GM21576 (cell line): ENCODE data around the gene CISH.

ENCODE experiments used
- ATAC-seq: cut with Tn5 transposase; IDR thresholded peaks from one replicate; pipeline ENCODE4 v1.9.1; 2021; ENCODE audit warnings: mild to moderate bottlenecking, moderate library complexity; ENCODE audit not compliant: unreplicated experiment

The CISH gene, protein sequence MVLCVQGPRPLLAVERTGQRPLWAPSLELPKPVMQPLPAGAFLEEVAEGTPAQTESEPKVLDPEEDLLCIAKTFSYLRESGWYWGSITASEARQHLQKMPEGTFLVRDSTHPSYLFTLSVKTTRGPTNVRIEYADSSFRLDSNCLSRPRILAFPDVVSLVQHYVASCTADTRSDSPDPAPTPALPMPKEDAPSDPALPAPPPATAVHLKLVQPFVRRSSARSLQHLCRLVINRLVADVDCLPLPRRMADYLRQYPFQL

DNA sequence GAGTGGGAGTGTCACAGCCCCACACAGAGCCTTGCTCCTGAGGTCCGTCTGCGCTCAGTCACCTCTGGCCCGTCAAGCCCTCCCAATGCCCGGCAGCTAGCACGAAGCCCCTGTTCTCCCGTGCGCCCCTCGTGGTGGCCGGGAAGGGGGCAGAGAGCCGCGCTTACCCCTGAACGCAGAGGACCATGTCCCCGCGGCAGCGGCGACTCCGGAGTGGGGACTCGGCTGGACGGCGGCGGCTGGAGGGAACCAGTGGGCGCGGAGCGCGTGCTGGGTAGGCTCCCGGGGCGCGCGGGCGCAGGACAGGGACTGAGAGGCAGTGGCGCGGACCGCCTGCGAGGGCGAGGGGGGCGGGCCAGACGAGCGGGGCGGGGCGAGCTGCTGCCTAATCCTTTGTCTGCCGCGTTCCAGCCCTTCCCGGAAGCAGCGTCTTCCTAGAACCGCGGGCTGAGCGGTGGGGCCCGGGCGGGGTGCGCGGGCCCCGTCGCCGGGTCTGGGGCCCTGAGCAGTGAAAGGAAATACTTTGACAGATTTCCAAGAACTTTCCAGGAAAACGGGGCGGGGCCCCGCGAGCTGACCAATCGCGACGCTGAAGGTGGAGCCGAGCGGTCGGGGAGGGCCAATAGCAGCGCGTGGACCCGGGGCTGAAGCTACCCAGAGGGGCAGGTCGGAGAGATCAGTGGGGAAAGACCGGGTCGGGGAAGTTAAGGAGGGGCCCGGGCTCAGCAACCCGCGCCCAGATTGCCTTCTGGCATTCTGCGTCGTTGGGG lies at the start of gene CISH:
TSS of gene CISH (minus strand) at position 311 of the 770 bp plus-strand sequence. CDS start at position 187, 124 bp downstream.
- peak; percentile 68 for ATAC-seq

DNA sequence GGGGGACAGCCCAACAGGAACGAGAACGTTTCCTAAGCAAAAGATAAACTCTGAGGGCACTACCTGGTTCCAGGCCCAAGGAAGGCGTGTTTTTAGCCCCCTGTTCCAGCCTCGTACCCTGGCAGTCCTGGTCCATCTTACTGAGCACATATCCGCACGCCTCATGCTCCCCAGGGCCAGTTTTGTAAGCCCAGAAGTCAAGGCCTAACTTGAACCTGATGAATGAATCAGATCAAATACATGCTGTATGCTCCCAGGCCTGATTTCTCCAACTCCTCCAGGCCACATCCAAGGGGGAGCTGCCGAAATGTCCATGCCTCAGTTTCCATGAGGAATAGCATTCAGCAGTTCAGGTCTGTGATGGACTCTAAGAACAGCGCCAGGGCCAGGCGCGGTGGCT lies 48.8 kb upstream of the CISH start:
- ATAC-seq, result no peak

DNA sequence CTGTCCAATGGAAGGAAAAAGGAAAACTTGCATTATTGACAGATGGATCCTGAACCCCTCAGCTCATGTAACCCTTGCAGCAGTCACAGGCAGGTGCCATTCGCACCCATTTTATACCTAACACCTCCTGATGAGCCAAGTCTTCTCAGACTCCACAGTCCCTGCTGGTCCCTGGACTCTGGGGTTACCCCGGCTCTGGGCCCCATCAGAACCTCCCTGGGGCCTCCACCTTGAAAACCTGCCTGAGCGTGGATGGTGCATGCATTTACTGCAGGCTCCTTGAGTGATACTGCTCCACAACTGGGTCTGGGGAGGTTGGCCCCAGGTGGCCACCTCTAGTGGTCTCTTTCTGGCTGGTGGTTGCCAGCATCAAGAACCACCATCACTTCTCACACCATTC lies 47.3 kb upstream of the CISH start:
- no peak for ATAC-seq

DNA sequence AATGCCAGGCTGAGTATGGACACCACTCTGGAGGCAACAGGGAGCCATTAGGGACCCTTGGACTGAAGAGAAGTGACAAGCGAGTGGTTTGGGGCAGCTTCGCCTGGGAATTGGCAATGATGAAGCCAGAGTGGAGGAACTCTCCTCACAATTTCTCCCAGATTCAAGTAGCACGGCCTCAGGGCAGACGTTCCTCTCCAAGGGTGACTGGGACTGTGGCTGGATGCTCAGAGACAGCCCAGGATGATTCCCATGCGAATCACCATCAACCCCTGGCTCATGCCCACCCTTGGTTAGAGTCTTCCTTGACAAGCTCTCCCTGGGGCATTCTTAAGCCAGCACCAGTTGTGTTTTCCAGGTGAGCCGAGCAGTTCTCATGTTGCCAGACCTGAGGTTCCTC lies 46.8 kb upstream of the CISH start:
- no peak for ATAC-seq

DNA sequence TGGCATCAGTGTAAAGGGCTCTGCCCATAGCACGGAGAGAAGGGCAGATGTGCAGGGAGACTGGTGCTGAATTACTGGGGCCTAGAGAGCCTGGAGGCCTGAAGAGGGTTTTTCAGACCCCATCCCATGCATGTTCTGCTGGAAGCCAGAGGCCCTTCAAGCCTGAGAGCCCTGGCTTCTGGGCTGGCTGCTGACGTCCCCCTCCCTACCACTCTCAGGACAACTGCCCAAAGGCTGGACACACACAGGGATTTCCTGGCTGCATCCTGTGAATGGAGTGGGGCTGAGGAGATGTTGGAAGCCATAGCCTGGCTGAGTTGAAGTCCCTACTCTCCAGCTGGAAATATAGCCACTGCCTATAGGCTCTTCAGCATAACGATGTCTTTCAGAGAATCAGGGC lies 46.2 kb upstream of the CISH start:
- ATAC-seq, result no peak

DNA sequence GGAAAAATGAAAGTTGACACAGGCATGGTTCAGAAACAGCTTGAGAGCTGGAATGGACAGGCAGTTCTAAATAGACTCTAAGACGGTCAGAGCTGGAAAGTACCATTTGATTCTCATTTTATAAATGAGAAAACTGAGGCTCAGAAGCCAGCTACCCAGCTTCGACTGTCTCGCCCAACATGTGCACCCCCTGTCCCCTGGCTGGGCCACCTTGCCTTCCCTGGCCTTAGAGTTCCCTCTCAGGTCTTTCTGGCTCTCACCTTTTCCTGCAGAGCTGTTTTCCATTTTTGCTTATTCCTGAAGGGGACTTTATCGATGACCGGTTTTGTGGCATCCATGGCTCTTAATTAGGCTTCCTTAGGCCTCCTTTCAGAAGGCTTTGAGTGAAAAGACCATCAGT lies 45.8 kb upstream of the CISH start:
- no peak for ATAC-seq

DNA sequence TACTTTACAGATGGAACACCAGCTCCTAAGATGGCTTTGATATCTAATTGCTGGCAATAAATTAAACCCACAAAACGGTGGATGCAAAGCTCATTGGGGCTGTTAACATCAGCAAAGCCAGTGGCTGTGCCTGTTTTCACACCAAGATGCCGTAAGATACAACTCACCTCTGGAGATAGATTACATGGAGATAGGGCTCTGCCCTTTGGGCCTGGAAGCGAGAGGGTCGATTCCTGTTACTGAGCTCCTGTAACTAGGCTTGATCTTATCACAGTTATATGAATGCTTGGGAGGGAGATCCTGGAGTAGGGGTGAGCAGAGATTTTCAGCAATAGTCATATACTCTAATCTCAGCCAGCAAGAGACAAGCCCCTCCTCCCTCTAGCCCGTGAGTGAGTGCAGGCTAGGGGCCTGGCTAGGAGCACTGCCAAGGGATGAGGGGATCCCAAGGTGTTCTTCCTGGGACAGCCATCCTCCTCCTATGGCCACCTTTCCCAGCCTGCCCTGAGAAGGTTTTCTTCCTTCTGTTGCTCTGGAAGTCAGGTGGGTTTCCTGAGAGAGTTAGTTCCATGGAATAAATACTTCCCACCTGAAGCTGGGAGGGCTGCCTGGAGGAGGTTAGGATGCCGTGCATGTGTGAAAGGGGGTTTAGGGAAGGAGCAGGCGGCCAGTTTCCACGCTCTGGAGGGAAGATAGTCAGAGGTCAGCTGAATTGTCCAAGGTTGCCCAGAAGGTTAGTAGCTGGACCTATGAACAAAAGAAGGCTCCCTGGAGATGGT lies 45.0 kb upstream of the CISH start:
- ATAC-seq, result no peak

DNA sequence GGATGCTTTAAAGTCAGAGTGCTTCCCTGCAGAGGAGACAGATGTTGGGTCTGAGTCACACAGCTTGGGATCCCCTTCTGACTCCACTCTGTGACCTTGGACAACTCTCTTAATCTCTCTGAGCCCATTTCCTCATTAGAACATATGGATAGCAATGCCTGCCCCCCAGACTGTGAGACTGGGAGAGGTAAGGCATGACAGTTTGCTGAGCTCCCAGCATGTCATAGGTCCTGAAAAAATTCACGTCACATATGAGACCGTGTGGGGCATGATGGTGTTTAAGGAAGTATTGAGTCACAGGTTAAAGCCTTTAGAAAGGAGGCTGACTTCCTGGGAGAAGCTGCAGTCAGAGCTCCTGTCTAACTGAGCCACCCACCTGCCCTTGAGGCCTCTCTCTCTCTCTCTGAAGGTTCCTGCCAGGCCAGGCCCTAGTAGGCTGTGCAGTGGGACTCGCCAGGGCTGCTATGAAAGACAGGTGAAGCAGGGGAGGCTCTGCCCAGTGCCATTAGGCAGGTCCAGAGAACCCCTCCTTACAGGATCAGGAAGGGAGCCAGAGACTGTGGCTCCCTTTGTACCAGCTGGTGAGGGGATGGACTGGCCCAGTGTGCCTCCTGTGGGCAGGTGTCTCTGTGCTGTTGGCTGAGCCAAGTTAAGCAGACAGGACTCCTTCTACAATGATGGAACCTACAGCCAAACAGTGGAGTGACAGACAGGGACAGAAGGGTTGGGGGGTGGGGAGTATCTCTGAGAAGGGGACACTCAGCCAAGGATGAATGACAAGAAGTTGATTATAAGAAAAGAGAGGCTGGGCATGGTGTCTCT lies 43.6 kb upstream of the CISH start:
- no peak for ATAC-seq

DNA sequence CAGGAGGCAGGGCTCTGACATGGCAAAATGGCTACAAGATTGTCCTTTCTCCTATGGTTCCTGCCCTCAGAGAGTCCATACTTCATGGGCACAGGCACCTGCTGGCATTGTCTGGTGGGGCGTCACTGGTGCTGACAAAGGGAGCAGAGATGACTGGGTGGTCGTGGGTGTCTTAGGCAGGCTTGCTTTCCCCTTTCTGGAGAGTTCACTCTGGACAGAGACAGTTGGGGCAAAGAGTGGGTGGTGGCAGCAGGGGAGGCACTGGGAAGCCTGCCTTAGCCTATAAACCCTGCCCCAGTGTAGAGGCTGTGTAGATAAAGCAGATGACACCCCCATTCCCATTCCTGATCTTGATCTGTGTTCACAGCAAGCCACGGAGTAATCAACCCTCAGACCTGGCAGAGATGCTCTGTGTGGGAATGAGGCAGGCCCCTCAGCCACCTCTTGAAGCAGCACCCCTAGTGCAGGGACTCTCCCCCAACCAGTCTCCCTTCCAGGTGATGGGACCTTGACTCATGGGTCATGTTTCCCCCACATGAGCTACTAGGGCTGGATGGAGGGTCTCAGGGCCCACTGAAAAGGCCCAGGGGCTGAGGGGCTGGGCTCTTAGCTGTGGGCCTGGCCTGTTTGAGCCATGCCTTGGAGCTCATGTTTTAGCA lies 42.5 kb upstream of the CISH start:
- ATAC-seq, result no peak

DNA sequence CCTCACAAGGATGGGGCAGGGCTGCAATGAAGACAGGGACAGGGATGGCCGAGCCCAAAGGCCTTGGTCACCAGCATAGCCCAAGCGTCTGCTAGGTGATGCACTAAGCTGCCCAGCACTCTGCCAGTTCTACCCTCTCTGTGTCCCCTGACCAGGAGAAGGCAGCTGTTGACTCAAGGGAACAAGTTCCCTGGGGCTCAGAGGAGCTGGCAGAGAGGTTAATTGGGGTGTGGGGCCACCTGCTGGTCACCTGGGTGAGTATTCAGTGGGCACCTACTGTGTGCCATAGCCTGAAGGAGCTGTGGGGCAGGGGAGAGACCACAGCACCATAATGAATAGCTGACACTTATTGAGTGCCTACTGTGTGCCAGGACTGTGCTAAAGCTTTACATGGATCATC lies 41.1 kb upstream of the CISH start:
- no peak for ATAC-seq

DNA sequence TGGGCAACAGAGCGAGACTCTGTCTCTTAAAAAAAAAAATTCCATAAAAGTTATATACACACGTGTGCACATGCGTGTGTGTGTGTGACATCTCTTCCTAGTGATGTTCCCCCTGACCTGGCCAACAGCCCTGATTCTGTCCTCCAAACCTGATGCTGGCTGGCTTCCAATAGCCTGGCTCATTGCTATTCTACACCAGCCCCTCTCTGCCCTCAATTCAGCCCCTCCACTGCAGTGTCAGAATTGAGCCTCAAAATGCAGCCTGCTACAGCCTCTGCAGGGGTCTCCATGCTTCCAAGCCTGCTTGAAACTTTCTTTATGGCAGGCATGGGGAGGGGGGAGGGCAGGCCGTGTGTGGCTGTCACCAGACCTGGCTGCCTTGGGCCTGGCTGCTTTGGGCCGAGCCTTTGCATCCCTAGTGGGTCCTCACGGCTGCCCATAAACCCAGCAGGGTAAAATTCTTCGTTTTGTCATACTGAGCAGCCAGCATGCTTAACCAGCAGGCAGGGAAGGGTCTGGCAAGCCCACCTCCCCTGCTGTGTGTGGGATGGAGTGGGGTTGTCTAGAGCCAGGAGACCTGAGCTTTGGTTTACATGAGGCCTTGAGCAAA lies 40.5 kb upstream of the CISH start:
- no peak for ATAC-seq

DNA sequence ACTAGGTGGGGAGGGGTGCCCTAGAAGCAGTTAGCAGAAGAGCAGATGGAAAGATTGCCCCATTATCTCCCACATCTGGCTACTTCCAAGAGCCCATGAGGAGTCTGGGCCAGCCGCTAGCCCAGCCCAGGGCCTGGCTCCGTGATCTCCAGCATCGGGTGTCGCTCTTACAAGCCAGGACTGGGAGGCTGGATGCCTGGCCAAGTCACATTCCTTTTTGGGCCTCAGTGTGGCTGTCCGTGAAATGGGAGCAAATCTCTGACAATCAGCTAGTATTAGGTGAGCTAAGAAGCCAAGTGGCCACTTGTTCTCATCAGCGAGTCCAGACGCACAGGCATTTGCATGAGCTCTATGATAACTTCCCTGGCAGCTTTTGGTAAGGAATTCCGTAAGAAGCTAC lies 39.9 kb upstream of the CISH start:
- ATAC-seq, result no peak

DNA sequence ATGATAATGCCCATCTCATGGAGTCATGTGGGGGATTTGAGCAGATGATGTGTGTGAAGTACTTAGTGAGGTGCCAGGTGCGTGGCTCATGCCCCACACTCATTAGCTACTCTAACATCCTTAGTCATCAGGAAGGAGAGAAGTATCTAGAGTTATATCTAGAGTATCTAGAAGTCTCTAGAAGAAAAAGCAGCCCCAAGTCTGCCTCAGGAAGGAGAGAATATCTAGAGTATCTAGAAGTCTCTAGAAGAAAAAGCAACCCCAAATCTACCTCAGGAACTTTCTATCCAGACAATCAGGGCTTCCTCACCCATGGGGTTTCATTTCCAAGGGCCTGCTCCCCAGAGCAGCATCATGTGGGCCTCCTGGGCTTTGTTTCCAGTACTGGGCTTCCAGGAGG lies 38.4 kb upstream of the CISH start:
- no peak for ATAC-seq

DNA sequence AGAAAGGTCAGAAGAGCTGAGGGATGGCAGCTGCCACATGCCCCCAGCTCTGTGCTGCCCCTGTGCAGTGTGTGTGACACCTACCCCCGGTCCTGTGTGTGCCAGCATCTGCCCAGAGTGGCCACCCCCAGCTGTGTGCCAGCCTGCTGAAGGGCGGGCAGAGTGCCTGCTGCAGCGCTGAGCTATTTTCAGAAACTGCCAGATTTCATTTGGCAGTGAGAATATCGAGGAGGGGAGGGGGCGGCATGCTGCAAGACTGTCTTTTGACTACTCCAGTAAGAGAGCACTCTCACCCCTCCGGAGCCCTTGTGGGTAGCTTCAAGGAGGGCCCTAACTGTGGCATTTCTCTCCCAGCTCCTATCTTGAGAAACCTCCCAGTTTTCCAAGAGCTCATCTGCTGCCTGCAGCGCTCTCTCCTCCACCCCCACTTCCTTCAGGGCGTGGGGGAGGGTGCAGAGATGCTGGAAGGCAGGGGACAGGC lies 37.9 kb upstream of the CISH start:
- ATAC-seq, result no peak

DNA sequence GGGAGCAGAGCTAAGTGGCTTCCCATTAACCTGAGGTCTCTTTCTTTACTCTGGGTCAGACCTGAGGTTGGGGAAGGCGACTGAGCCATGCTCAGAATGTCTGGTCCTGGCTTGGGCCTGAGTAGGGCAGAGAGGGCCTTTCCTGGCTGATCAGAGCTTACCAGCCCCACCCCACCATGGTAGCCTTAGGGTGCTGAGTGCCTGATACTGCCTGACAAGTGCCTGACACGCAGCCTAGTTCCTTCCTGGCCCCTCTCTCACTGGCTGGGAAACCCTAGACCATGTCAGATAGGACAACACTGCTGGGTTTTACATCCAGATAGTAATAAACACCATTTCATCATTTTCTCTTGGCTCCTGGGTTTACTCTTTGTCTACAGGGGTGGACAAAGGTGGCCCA lies 37.4 kb upstream of the CISH start:
- no peak for ATAC-seq

DNA sequence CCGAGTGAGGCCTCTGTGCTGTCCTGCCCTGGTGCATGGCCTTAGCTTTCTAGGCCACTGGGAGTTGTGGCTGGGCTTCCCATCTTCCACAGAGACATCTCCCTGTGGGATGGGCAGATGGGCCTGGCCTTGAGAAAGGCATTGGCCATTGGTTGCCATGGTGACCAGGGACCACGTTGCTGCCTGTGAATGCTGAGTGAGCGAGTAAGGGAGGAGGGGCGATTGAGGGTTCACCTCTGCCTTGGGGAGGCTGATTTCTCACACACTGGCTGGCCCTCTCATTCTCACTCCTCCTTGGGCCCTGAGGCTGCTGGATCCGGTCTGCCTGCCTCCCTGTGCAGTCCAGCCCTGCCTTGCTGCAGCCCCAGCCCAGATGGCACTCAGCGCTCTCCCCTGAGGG lies 36.7 kb upstream of the CISH start:
- no peak for ATAC-seq

DNA sequence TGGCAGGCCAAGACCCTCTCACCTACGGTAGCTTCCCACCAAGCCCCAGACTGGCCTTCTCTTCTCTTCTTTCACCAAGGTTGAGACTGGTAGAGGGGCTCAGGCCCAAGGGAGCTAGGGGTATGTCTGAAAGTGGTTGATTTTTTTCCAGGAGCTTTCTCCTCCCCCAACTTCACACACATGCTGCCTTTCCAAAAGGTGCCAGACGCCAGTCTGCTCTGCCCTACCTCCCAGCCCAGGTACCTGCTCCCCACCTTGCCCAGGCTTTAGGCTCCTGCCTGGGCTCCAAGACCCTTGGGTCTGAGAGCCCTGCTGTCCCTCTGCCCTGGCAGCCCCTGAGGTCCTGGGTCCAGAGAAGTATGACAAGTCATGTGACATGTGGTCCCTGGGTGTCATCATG lies 33.8 kb upstream of the CISH start:
- no peak for ATAC-seq

DNA sequence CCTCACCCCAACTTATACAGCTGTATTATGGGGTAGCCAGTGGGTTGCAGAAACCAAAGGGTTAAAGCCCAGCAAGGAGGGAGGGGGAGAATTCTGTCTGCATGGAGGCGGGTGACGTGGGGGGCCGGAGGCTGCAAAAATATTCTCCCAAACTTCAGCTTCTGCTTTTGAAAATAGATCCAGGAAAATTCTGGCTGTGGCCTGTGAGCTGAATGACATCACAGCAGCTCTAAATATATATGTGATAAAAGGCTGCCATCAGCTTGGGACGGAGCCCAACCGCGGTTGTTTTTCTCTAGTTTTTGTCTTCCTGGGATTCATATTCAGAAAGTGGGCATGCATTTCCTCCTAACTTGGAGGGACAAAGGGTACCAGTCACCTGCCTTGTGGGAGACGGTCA lies 33.0 kb upstream of the CISH start:
- ATAC-seq, result no peak

DNA sequence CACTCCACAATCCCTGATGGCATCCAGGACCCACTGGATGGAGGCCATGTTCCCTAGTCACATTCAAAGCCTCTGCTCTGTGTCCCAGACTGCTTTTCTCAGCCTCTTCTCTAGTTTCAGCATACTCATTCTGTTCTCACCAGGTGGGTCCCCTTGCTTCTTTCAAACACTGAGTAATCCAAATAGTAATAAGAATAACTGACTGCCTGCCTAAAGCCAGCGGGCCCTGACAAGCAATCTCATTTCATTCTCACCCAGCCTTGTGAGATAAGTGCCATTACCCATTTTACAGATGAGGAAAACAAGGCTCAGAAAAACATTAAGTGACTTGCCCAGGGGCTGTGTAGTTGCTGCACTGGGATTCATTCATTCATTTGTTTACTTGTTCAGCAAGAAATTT lies 30.8 kb upstream of the CISH start:
- ATAC-seq, result no peak

DNA sequence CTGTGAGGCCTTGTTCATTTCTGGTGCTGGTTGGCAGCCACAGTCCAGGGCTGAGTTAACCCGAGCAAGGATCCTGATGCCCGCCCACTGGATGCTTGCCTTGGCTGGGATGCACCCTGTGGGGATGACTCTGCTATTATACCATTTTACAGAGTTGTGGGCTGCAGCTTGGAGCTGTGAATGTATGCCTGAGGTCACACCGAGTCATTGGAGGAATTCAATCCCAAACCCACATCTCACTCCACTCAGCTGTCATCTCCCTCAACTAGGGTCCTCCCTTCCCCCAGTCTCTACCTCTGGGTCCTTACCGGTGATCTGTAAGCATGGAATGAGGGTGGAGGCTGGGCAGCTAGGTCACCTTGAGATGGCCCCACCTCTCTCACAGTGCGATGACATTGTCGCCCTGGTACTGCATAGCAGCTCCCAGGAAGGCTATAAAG lies 27.5 kb upstream of the CISH start:
- ATAC-seq, result no peak
